Stimulated activated CD4-positive, alpha-beta T cell treated with anti-CD3 and anti-CD28 coated beads, Interleukin-4, amount 100 ng/mL, for 24 hours (primary cell): Measurements from ENCODE around the gene IFI30.

ENCODE experiments used
- DNase-seq: peaks from one replicate; pipeline ENCODE4 v3.0.0-alpha.2; 2020

Gene IFI30

GRCh38 chr19:18172331-18173053 is 1.1 kb upstream of the IFI30 start:
- DNase-seq, result no peak

GRCh38 chr19:18173054-18173571 is 500 bp upstream of the IFI30 start:
- no peak for DNase-seq

GRCh38 chr19:18174983-18175382 is 1.4 kb downstream of the IFI30 start:
- DNase-seq, result no peak

- no peak for DNase-seq
Measured at GRCh38 chr19:18176367-18177310, 3.0 kb downstream of the IFI30 start.

GRCh38 chr19:18179957-18180356 is 6.3 kb downstream of the IFI30 start:
- DNase-seq, result no peak

- no peak for DNase-seq
Measured at GRCh38 chr19:18183529-18183928, 9.9 kb downstream of the IFI30 start.

GRCh38 chr19:18185538-18185937 is 11.9 kb downstream of the IFI30 start:
- no peak for DNase-seq

GRCh38 chr19:18190278-18190677 is 16.7 kb downstream of the IFI30 start:
- DNase-seq, result no peak

- no peak for DNase-seq
Measured at GRCh38 chr19:18191640-18192062, 18.0 kb downstream of the IFI30 start.

GRCh38 chr19:18192673-18193387 is 19.2 kb downstream of the IFI30 start, which contains the start of gene MPV17L2:
Gene MPV17L2, plus strand, starts transcription at chr19:18193218. Its CDS starts 64 bp downstream, at chr19:18193282.
- DNase-seq, result peak; percentile 99

GRCh38 chr19:18193388-18194180 is 20.0 kb downstream of the IFI30 start:
- DNase-seq, result peak; percentile 26

GRCh38 chr19:18194181-18194530 is 20.5 kb downstream of the IFI30 start:
- DNase-seq, result no peak

GRCh38 chr19:18194554-18195238 is 21.1 kb downstream of the IFI30 start:
- peak; percentile 22 for DNase-seq

- no peak for DNase-seq
Measured at GRCh38 chr19:18196511-18196845, 22.9 kb downstream of the IFI30 start.

- DNase-seq, result no peak
Measured at GRCh38 chr19:18197306-18197705, 23.7 kb downstream of the IFI30 start.

GRCh38 chr19:18197941-18198340 is 24.3 kb downstream of the IFI30 start:
- DNase-seq, result no peak

GRCh38 chr19:18198374-18198773 is 24.8 kb downstream of the IFI30 start:
- no peak for DNase-seq

- no peak for DNase-seq
Measured at GRCh38 chr19:18202397-18202777, 28.8 kb downstream of the IFI30 start.

GRCh38 chr19:18202778-18203407 is 29.3 kb downstream of the IFI30 start:
- no peak for DNase-seq

- DNase-seq, result peak; percentile 47
Measured at GRCh38 chr19:18203408-18203862, 29.8 kb downstream of the IFI30 start.

- peak; percentile 99 for DNase-seq
Measured at GRCh38 chr19:18203863-18204393, 30.3 kb downstream of the IFI30 start, which contains the start of gene RAB3A. Gene RAB3A, minus strand, starts transcription at chr19:18204042. Its CDS starts 1,302 bp downstream, at chr19:18202740.
